Chondrocyte (in vitro differentiated cells): ENCODE results near the gene BST2. TPM values are rescaled to one million over a fixed set of nuclear protein-coding genes. Genes with fewer than 3 reads are reported as not detected.

Source experiments
- DNase-seq: peaks from one replicate; pipeline ENCODE4 v3.0.0; 2021; ENCODE audit warnings: mixed read lengths, low spot score
- H3K27ac Mint-ChIP-seq: one replicate; pipeline ENCODE4 v1.8.0; 2021; ENCODE audit warnings: mild to moderate bottlenecking, moderate library complexity, mixed read lengths; ENCODE audit not compliant: unreplicated experiment
- H3K27me3 Mint-ChIP-seq: 2 replicates; pipeline ENCODE4 v1.8.0; 2021; ENCODE audit warnings: low read depth, mixed read lengths
- H3K36me3 Mint-ChIP-seq: 2 replicates; pipeline ENCODE4 v1.8.0; 2021; ENCODE audit warnings: low read depth, mixed read lengths
- H3K4me1 Mint-ChIP-seq: 2 replicates; pipeline ENCODE4 v1.8.0; 2021; ENCODE audit warnings: low read depth, mild to moderate bottlenecking, mixed read lengths
- H3K4me3 Mint-ChIP-seq: one replicate; pipeline ENCODE4 v1.8.0; 2021; ENCODE audit warnings: mild to moderate bottlenecking, moderate library complexity, mixed read lengths; ENCODE audit not compliant: unreplicated experiment
- H3K9me3 Mint-ChIP-seq: 2 replicates; pipeline ENCODE4 v1.8.0; 2021; ENCODE audit warnings: low read depth, mixed read lengths
- CTCF ChIP-seq: fragments of 200-600 bp; sonication (generic); IDR thresholded peaks from 2 replicates; pipeline ENCODE4 v1.5.0; 2021; ENCODE audit warnings: antibody characterized with exemption, mild to moderate bottlenecking, moderate library complexity
- total RNA-seq: library from RNA; stranded (reverse); gene quantifications from 3 replicates; pipeline ENCODE4 v1.2.1, GENCODE V29; 2021

The BST2 gene
- total RNA-seq, 1 donor from 2014 or later = not detected

- H3K36me3 Mint-ChIP-seq = no peaks in the 10 kb centered on the region
- no peak overlapping the region for H3K27ac Mint-ChIP-seq
- no peak for DNase-seq
- no peak for TF ChIP-seq CTCF
- peaks cover under 1% of the 10 kb centered on the region for H3K9me3 Mint-ChIP-seq
- no peak overlapping the region for H3K4me3 Mint-ChIP-seq
- H3K27me3 Mint-ChIP-seq = peaks cover 3% of the 10 kb centered on the region
- H3K4me1 Mint-ChIP-seq = no peaks in the 10 kb centered on the region
These were observed 30.9 kb upstream of the BST2 start for GRCh38 chr19:17436094-17436873.

- H3K4me3 Mint-ChIP-seq = no peak overlapping the region
- H3K36me3 Mint-ChIP-seq = no peaks in the 10 kb centered on the region
- no peaks in the 10 kb centered on the region for H3K9me3 Mint-ChIP-seq
- no peaks in the 10 kb centered on the region for H3K4me1 Mint-ChIP-seq
- H3K27me3 Mint-ChIP-seq = peaks cover 3% of the 10 kb centered on the region
- no peak overlapping the region for H3K27ac Mint-ChIP-seq
- no peak for TF ChIP-seq CTCF
- no peak for DNase-seq
These were observed 29.8 kb upstream of the BST2 start for GRCh38 chr19:17435218-17435617.

GRCh38 chr19:17431417-17431816 is 26.0 kb upstream of the BST2 start:
- no peak overlapping the region for H3K27ac Mint-ChIP-seq
- DNase-seq = no peak
- no peak for TF ChIP-seq CTCF
- no peaks in the 10 kb centered on the region for H3K4me1 Mint-ChIP-seq
- H3K4me3 Mint-ChIP-seq = no peak overlapping the region
- no peaks in the 10 kb centered on the region for H3K27me3 Mint-ChIP-seq
- H3K36me3 Mint-ChIP-seq = no peaks in the 10 kb centered on the region
- no peaks in the 10 kb centered on the region for H3K9me3 Mint-ChIP-seq

- no peak for TF ChIP-seq CTCF
- no peak overlapping the region for H3K27ac Mint-ChIP-seq
- H3K4me3 Mint-ChIP-seq = no peak overlapping the region
- no peaks in the 10 kb centered on the region for H3K27me3 Mint-ChIP-seq
- H3K4me1 Mint-ChIP-seq = peaks cover 2% of the 10 kb centered on the region
- no peak for DNase-seq
- no peaks in the 10 kb centered on the region for H3K9me3 Mint-ChIP-seq
- no peaks in the 10 kb centered on the region for H3K36me3 Mint-ChIP-seq
These were observed 24.2 kb upstream of the BST2 start for GRCh38 chr19:17429641-17430113.

GRCh38 chr19:17424743-17425365 is 19.4 kb upstream of the BST2 start:
- TF ChIP-seq CTCF = peak; percentile 76
- Mint-ChIP-seq H3K9me3 (no peaks in the 10 kb centered on the region), H3K27ac (no peak overlapping the region), H3K36me3 (no peaks in the 10 kb centered on the region), H3K4me3 (no peak overlapping the region), H3K27me3 (no peaks in the 10 kb centered on the region), H3K4me1 (peaks cover 8% of the 10 kb centered on the region)
- DNase-seq = no peak
